Neuronal stem cell (in vitro differentiated cells): ENCODE results near the gene RNH1.

Experiments
- DNase-seq: peaks from one replicate; pipeline ENCODE4 v3.0.0-alpha.2; 2013; ENCODE audit warnings: low spot score
- H2AFZ ChIP-seq: one replicate; pipeline ENCODE4 v1.6.1; 2013; ENCODE audit warnings: mild to moderate bottlenecking, low read length, inconsistent platforms
- H2AK5ac ChIP-seq: 2 replicates; pipeline ENCODE4 v1.6.1; 2013; ENCODE audit warnings: low read depth, mild to moderate bottlenecking, inconsistent platforms, low read length, moderate library complexity, mixed read lengths
- H2BK120ac ChIP-seq: 2 replicates; pipeline ENCODE4 v1.6.1; 2013; ENCODE audit warnings: low read depth, mild to moderate bottlenecking, inconsistent platforms, low read length, moderate library complexity, mixed read lengths
- H2BK12ac ChIP-seq: one replicate; pipeline ENCODE4 v1.6.1; 2013; ENCODE audit warnings: low read length, inconsistent platforms
- H2BK15ac ChIP-seq: 2 replicates; pipeline ENCODE4 v1.6.1; 2013; ENCODE audit warnings: mild to moderate bottlenecking, low read length, inconsistent platforms, mixed read lengths
- H2BK5ac ChIP-seq: one replicate; pipeline ENCODE4 v1.6.1; 2013; ENCODE audit warnings: inconsistent platforms, mild to moderate bottlenecking, low read length, moderate library complexity
- H3K14ac ChIP-seq: one replicate; pipeline ENCODE4 v1.6.1; 2013; ENCODE audit warnings: low read length, inconsistent platforms
- H3K18ac ChIP-seq: 2 replicates; pipeline ENCODE4 v1.6.1; 2013; ENCODE audit warnings: low read length, inconsistent platforms
- H3K23ac ChIP-seq: 2 replicates; pipeline ENCODE4 v1.6.1; 2013; ENCODE audit warnings: low read depth, mild to moderate bottlenecking, mixed read lengths, low read length, inconsistent platforms; ENCODE audit not compliant: poor library complexity
- H3K27ac ChIP-seq: replicated peaks from 3 replicates; pipeline ENCODE4 v1.5.1; 2013; ENCODE audit warnings: low read length, inconsistent platforms
- H3K27me3 ChIP-seq, 3 experiments: 2 replicates each; pipeline ENCODE4 v1.6.1; 2013; ENCODE audit warnings: low read length in 3 of 3, mild to moderate bottlenecking in 2 of 3, inconsistent platforms in 1 of 3, low read depth in 1 of 3, mixed read lengths in 1 of 3, moderate library complexity in 1 of 3; ENCODE audit not compliant: control insufficient read depth in 3 of 3, insufficient read depth in 3 of 3
- H3K36me3 ChIP-seq, 2 donors: replicated peaks in 1 of 2; 2 replicates each; pipeline ENCODE4 v1.6.1; 2013; ENCODE audit warnings: low read length in 2 of 2; ENCODE audit not compliant: control insufficient read depth in 2 of 2, insufficient read depth in 2 of 2
- H3K4ac ChIP-seq: 2 replicates; pipeline ENCODE4 v1.6.1; 2013; ENCODE audit warnings: inconsistent platforms, mild to moderate bottlenecking, low read length, moderate library complexity
- H3K4me1 ChIP-seq, 2 donors: 1 replicate in 1 of 2; 2 replicates in 1 of 2; pipeline ENCODE4 v1.6.1; 2013; ENCODE audit warnings: low read length in 2 of 2, low read depth in 1 of 2; ENCODE audit not compliant: control insufficient read depth in 2 of 2, insufficient read depth in 1 of 2
- H3K4me2 ChIP-seq: one replicate; pipeline ENCODE4 v1.6.1; 2013; ENCODE audit warnings: mild to moderate bottlenecking, low read length, inconsistent platforms; ENCODE audit not compliant: insufficient read depth, poor library complexity, severe bottlenecking
- H3K4me3 ChIP-seq, 2 donors: 2 replicates each; pipeline ENCODE4 v1.5.1; 2013; ENCODE audit warnings: low read length in 2 of 2, mild to moderate bottlenecking in 2 of 2, inconsistent platforms in 1 of 2, moderate library complexity in 1 of 2
- H3K79me1 ChIP-seq: one replicate; pipeline ENCODE4 v1.6.1; 2013; ENCODE audit warnings: low read depth, mild to moderate bottlenecking, inconsistent platforms, low read length, moderate library complexity
- H3K9ac ChIP-seq: one replicate; pipeline ENCODE4 v1.6.1; 2013; ENCODE audit warnings: mild to moderate bottlenecking, low read depth, low read length, inconsistent platforms; ENCODE audit not compliant: poor library complexity
- H3K9me3 ChIP-seq, 2 donors: replicated peaks in 1 of 2; 2 replicates each; pipeline versions ENCODE3 to v1.6.1; 2013; ENCODE audit warnings: low read length in 2 of 2, mild to moderate bottlenecking in 2 of 2, inconsistent platforms in 1 of 2, low read depth in 1 of 2, mixed read lengths in 1 of 2, moderate library complexity in 1 of 2; ENCODE audit not compliant: control insufficient read depth in 2 of 2, insufficient read depth in 1 of 2
- H4K8ac ChIP-seq: one replicate; pipeline ENCODE4 v1.6.1; 2013; ENCODE audit warnings: low read depth, mild to moderate bottlenecking, inconsistent platforms, low read length, moderate library complexity
- H4K91ac ChIP-seq: one replicate; pipeline ENCODE4 v1.6.1; 2013; ENCODE audit warnings: low read length, low read depth, mild to moderate bottlenecking, inconsistent platforms; ENCODE audit not compliant: poor library complexity
- WGBS, 2 donors: extraction: QIAGEN DNeasy Blood & Tissue Kit; methylation state at CpG; one replicate each; pipeline ENCODE4 v1.1.7; 2013; ENCODE audit warnings: missing lambda C conversion rate in 2 of 2, mixed read lengths in 1 of 2; ENCODE audit not compliant: insufficient read length in 2 of 2, insufficient replicate concordance in 1 of 2; ENCODE audit errors: extremely low coverage in 2 of 2; 5-methylcytosine and 5-hydroxymethylcytosine counted together

The RNH1 gene

DNA sequence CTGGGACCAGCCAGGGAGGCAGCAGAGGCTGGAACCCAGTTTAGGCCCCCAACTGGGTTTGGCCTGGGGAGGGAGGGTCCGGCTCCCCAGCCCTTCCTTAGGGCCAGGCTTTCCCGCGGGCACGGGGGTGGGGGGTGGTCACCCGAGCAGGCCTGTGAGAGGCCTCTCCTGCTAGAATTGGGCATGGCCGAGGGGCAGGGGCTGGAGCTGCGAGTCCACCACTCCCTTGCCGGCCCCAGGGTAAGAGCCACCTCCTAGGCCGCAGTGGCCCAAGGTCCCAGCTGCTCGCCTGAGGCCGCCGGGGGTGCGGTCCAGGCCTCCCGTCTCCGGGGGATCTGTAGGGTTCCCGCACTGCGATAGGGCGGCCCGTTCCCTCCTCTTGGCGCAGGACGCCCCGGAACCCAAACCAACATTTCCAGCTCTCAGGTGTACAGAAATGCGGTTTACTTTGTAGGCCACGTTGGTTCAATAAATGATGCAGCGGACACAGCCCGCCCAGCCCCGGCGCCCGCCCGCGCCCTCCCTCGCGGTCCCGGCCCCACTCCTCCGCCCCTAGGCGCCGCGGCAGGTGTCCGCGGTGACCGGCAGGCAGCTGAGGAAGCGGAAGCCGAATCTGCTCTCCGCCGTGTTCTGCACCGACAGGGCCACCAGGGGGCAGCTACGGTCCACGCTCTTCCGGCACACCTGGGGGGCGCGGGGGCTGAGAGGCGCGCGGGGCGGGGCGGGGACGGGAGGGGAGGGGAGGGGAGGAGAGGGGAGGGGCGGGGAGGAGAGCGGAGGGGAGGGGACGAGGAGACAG, 47.6 kb upstream of the RNH1 start:
- Histone ChIP-seq H2AK5ac (peak overlapping the region; percentile 96), H3K23ac (peak overlapping the region; percentile 44), H2AFZ (peak overlapping the region; percentile 95), H3K27me3 (peaks cover 16 to 47% (median 36%) of the 10 kb centered on the region in 3 experiments), H3K18ac (peak overlapping the region; percentile 44), H2BK15ac (peak overlapping the region; percentile 83), H3K4me1 (peaks cover 4 to 7% of the 10 kb centered on the region in 2 donors), H3K4me2 (peak overlapping the region; percentile 69), H3K9me3 (peaks cover 0 to 4% of the 10 kb centered on the region in 2 donors), H3K4ac (no peak overlapping the region), H3K4me3 (peak overlapping the region in 1 of 2 donors; percentile 50), H3K79me1 (peaks cover 1% of the 10 kb centered on the region), H3K14ac (peak overlapping the region; percentile 47), H2BK12ac (peak overlapping the region; percentile 97), H4K8ac (no peak overlapping the region), H3K36me3 (no peaks in the 10 kb centered on the region), H4K91ac (no peak overlapping the region), H2BK5ac (no peak overlapping the region), H3K9ac (no peak overlapping the region), H2BK120ac (no peak overlapping the region), H3K27ac (no peak overlapping the region)
- peak; percentile 87 for DNase-seq
- WGBS, 2 donors: no CpG with 5 or more reads among the region's 60 CpGs

- H3K79me1 ChIP-seq: peaks cover 1% of the 10 kb centered on the region
- DNase-seq: no peak
- H3K27ac ChIP-seq: no peak overlapping the region
- peak overlapping the region; percentile 96 for H2AK5ac ChIP-seq
- no CpG with 5 or more reads among the region's 11 CpGs for WGBS, 2 donors
- H2BK120ac ChIP-seq: no peak overlapping the region
- H2BK5ac ChIP-seq: peak overlapping the region; percentile 66
- H2AFZ ChIP-seq: peak overlapping the region; percentile 82
- no peak overlapping the region for H4K8ac ChIP-seq
- H3K23ac ChIP-seq: peak overlapping the region; percentile 43
- H3K4me2 ChIP-seq: no peak overlapping the region
- H3K27me3 ChIP-seq: peaks cover 16 to 41% (median 36%) of the 10 kb centered on the region in 3 experiments
- peaks cover 0 to 4% of the 10 kb centered on the region in 2 donors for H3K9me3 ChIP-seq
- peak overlapping the region; percentile 97 for H2BK12ac ChIP-seq
- H3K4ac ChIP-seq: peak overlapping the region; percentile 23
- H3K18ac ChIP-seq: peak overlapping the region; percentile 83
- peak overlapping the region; percentile 72 for H4K91ac ChIP-seq
- H3K14ac ChIP-seq: peak overlapping the region; percentile 71
- H3K4me3 ChIP-seq: no peak overlapping the region
- H3K9ac ChIP-seq: no peak overlapping the region
- H3K4me1 ChIP-seq: peaks cover 2 to 7% of the 10 kb centered on the region in 2 donors
- H3K36me3 ChIP-seq: no peaks in the 10 kb centered on the region
- peak overlapping the region; percentile 83 for H2BK15ac ChIP-seq
These were observed 46.9 kb upstream of the RNH1 start for GRCh38 chr11:553988-554340.

DNA sequence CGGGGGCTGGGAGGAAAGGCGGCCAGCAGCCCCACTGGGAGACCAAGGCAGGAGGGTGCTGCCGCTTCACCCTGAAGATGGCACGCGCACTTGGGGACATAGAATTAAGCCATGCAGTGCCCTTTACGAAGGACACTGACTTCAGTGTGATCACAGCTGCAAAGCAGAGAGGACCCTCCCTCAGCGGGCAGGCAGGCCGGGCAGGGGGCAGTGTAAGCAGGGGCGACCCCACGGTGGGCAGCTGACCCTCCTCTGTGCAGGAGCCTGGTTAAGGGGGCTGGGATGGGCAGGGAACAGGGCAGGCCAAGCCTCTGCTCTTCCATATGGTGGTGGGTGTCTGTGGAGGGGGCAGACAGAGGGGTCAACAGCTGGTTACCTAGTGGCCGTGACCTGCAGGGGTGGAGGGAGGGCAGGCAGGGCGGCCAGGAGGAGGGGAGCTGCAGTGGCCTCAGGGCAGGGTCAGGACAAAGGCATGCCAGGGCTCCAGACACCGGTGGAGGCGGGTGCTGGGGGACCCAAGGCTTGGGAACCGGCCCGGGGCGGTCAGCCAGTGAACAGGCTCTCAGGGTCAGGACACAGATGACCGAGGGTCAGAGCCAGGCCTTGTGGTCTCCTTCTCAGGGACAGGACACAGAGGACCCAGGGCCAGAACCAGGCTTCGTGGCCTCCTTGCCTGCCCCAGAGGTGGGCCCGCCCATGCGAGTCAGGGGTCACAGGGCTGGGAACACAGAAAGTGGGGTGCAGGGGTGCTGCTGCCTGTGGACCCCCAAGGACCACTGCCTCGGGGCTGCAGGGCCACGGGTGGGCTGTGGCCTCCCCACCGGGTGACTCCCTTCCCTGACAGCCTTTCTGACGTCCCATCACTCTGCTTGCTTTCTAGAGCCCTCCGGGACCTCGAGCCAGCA, 46.3 kb upstream of the RNH1 start:
- Histone ChIP-seq H3K79me1 (no peaks in the 10 kb centered on the region), H3K14ac (peak overlapping the region; percentile 56), H4K91ac (peak overlapping the region; percentile 72), H3K4me3 (no peak overlapping the region), H2AFZ (no peak overlapping the region), H3K4me2 (no peak overlapping the region), H3K18ac (peak overlapping the region; percentile 71), H3K4me1 (peaks cover 2 to 7% of the 10 kb centered on the region in 2 donors), H3K9ac (peak overlapping the region; percentile 60), H3K27me3 (peaks cover 16 to 36% (median 34%) of the 10 kb centered on the region in 3 experiments), H3K9me3 (peaks cover 0 to 4% of the 10 kb centered on the region in 2 donors), H3K27ac (no peak overlapping the region), H2AK5ac (peak overlapping the region; percentile 96), H2BK5ac (peak overlapping the region; percentile 66), H4K8ac (no peak overlapping the region), H3K4ac (peak overlapping the region; percentile 6), H2BK15ac (peak overlapping the region; percentile 83), H3K23ac (peak overlapping the region; percentile 85), H3K36me3 (no peaks in the 10 kb centered on the region), H2BK12ac (peak overlapping the region; percentile 97), H2BK120ac (no peak overlapping the region)
- no CpG with 5 or more reads among the region's 27 CpGs for WGBS, 2 donors
- no peak for DNase-seq
